Pons (tissue), 1 donor: ENCODE data around the gene STK38.
"Not testable (repeated sequence)": the region's sequence is repeated elsewhere in the genome, so short reads cannot be mapped to it uniquely, and the experiment has no call there.

Experiments
- DNase-seq: peaks from one replicate; pipeline ENCODE4 v3.0.0-alpha.2; 2016; ENCODE audit warnings: low spot score

STK38 gene

DNA sequence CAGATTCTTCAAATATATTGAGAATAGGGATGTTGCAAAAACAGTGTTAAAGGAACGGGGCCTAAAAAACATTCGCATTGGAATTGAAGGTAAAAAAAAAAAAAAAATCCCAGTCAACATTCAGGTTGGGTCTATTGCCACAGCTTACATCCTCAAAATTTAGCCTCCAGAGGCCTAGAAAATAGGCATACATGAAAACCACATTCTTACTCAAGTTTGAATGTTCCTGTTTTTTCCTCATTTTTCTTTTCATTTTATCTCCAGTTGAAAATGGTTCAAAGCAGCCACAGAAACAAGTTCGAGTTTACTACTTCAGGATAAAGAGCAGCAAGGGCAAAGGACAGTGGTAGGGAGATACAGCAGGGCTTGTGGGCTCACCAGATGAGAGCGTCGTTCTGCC is 62.5 kb downstream of the STK38 start:
- DNase-seq: no peak

- DNase-seq: not testable (repeated sequence)
Observed at GRCh38 chr6:36483326-36483725, 64.0 kb downstream of the STK38 start.

DNA sequence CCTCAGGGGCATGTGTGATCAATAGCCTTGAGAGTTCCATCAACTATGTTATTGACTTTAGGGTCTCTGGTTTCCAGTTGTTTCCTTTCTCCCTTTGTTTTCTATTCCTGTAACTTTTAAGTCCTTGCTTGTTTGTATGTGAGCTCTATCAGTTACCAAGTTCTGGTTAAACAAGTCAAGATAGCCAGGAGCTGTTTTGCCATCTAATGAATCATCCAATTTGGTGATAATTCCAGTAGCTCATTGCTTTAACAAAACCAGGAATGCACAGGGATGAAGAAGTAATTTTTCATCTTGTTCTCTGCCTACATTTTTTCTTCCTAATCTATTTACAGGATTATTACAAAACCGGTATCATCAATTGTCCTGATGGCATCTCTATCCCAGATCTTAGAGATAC is 68.0 kb downstream of the STK38 start:
- DNase-seq: no peak

DNA sequence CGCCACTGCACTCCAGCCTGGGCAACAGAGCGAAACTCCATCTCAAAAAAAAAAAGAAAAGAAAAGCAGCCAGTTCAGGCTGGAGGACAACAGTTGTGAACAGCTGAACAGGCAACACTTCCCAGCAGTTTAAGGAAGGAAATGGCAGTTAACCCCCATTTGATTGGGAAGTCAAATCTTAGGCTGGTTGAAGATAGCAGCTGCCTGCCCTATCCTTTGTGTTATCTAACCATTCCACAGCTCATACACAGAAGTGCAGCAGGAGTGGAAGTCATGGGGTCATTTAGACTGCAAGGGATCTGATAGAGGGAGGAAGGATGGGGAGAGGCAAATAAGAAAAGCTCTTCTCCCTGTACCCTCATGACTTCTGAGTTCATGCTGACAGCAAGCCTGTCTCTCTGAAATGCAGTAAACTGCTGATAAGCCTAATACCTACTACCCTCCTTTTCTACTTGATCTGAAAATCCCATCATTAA is 69.2 kb downstream of the STK38 start:
- no peak for DNase-seq

- no peak for DNase-seq
Observed at GRCh38 chr6:36469946-36470345, 77.3 kb downstream of the STK38 start.

DNA sequence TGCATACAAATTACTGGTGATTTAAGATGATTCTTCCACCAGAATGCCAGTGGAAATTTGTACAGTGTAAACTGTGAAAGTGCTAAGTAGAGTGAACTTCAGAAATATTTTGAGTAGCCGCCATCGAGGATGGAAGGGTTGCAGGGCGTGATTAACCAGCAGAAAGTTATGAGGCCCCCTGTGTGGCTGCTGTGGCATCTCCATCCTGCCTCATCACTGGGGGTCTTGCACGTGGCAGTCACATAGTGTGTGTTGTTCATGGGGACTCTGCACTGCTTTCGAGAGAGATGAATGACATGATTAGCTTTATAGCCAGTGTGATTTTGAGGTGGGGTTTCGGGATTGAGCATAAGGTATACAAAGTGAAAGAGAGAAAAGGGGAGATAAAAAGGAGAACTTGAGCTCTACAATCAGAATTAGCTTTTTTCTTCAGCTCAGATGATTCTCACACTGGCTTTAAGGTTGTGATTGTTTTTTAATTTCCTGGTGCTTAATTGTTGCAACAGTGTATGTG is 78.1 kb downstream of the STK38 start:
- DNase-seq: no peak

- DNase-seq: no peak
Observed at GRCh38 chr6:36467625-36468024, 79.7 kb downstream of the STK38 start.

DNA sequence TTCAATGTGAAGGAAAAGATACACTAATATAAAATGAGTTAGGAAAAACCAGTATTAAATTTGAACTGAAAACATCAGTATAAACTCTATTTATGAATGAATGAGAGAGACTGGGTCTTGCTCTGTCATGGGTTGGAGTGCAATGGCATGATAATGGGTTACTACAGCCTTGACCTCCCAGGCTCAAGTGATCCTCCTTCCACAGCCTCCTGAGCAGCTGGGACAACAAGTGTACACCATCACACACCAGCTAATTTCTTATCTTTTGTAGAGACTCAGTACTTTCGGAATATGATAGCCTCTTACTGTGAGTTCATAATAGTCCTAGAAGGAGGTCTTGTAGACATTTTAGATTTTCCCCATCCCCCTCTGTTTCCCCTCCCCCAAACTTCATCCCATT is 83.0 kb downstream of the STK38 start:
- DNase-seq: no peak

DNA sequence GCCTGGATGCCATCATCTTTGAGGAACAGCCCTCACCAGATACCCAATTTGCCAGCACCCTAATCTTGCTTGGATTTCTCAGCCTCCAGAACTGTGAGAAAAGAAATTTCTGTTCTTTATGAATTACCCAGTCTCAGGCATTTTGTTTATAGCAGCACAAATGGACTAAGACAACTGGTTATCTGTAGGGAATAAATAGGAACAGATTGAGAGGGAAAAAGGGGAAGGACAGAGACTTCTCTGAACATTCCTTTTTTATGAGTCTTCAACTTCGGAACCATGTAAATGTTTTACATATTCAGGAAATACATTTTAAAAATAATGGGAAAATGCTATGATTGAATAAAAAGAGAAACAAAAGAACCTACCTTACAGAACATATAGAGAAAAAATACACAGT is 83.6 kb downstream of the STK38 start:
- no peak for DNase-seq

- DNase-seq: no peak
Observed at GRCh38 chr6:36461646-36462045, 85.6 kb downstream of the STK38 start.

DNA sequence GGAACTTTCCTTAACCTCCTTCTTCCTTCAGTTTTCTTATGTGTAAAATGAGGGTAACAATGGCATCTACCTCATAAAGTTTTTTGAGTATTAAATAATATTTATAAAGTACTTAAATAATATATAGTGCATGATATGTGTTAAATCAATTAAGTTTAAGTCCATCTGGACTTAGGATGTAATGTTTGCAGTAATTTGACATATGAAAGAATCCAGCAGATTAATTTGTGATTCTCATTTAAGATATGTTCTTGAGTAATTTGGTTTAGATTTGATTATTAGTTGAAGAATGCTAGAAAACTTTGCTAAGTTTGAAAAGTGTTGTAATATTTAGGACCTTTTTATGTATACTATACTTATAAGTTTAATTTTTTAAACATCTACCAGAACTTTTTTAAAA is 86.4 kb downstream of the STK38 start:
- DNase-seq: no peak

- DNase-seq: no peak
Observed at GRCh38 chr6:36459501-36459900, 87.8 kb downstream of the STK38 start.

GRCh38 chr6:36455486-36456027 is 91.7 kb downstream of the STK38 start:
- no peak for DNase-seq

DNA sequence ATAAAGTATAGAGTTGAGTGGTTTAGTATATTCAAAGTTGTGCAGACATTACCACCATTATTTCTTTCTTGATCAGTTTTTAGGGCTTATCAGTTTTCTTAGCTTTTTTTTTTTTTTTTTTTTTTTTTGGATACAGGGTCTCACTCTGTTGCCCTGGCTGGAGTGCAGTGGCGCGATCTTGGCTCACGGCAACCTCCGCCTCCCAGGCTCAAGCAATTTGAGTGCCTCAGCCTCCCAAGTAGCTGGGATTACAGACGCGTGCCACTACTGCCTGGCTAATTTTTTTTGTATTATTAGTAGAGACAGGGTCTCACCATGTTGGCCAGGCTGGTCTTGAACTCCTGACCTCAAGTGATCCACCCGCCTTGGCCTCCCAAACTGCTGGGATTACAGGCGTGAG is 94.4 kb downstream of the STK38 start:
- DNase-seq: not testable (repeated sequence)

- not testable (repeated sequence) for DNase-seq
Observed at GRCh38 chr6:36449173-36449572, 98.1 kb downstream of the STK38 start.

DNA sequence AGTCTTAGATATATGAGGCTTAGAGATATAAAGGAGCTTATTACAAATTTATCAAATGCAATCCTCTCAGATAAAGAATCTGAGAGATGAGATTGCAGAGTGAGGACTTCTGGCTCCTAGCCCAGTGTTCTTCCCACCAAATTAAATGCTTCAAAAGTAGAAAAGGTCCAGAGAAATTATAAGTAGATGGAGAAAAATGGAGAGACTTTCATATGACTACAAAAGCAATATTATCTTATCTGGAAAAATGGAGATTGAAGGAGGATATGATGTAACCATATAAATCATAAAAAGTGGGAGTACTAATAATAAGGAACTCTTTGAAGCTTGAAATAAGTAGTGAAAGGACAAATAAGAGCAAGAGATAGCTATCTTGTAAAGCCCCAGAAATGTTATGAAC is 101.7 kb downstream of the STK38 start:
- DNase-seq: no peak

GRCh38 chr6:36444470-36444869 is 102.8 kb downstream of the STK38 start:
- no peak for DNase-seq
